SK-N-SH (cell line): ENCODE results near the gene UBASH3B. TPM values are rescaled to one million over a fixed set of nuclear protein-coding genes. Genes with fewer than 3 reads are reported as not detected.

Experiments used
- CTCF ChIA-PET: fragments of 300-600, 350-600 bp; formaldehyde crosslinking; extraction: SDS; loops from one replicate; lab custom pipeline; 2021; lab: Yijun Ruan, JAX
- POLR2A ChIA-PET: fragments of 350-600 bp; sonication (Branson Sonifier 250); formaldehyde crosslinking; extraction: SDS; loops from one replicate; lab custom pipeline; 2020; ENCODE audit warnings: antibody characterized with exemption, inconsistent platforms; lab: Yijun Ruan, JAX
- DNase-seq: peaks from one replicate; pipeline ENCODE4 v3.0.0; 2012
- H2AFZ ChIP-seq: fragments of 200-600 bp; sonication (generic); 2 replicates; pipeline ENCODE4 v1.8.1; 2016; ENCODE audit warnings: antibody characterized with exemption, mild to moderate bottlenecking, low read depth
- H3F3A ChIP-seq: fragments of 200-600 bp; sonication (generic); replicated peaks from 2 replicates; pipeline ENCODE3; 2016; ENCODE audit warnings: antibody characterized with exemption, mild to moderate bottlenecking; ENCODE audit not compliant: insufficient read depth
- H3K27ac ChIP-seq, 2 experiments: fragments of 200-500 bp in 1 of 2; fragments of 200-600 bp in 1 of 2; sonication (Bioruptor generic) in 1 of 2; sonication (generic), shearing (Covaris generic) in 1 of 2; 2 replicates each; pipeline versions ENCODE4 v1.5.1 to v1.6.1; 2014 to 2016; ENCODE audit warnings: low read depth in 2 of 2, inconsistent platforms in 1 of 2, low read length in 1 of 2, mild to moderate bottlenecking in 1 of 2, mixed read lengths in 1 of 2
- H3K27me3 ChIP-seq: fragments of 200-600 bp; sonication (generic), shearing (Covaris generic); 2 replicates; pipeline ENCODE4 v1.6.1; 2016; ENCODE audit warnings: mixed run types; ENCODE audit not compliant: insufficient read depth
- H3K36me3 ChIP-seq, 2 experiments: fragments of 200-500 bp in 1 of 2; fragments of 200-600 bp in 1 of 2; sonication (Bioruptor generic) in 1 of 2; sonication (generic) in 1 of 2; replicated peaks in 1 of 2; 2 replicates each; pipeline versions ENCODE3 to v1.5.1; 2014 to 2016; ENCODE audit warnings: low read length in 1 of 2, mild to moderate bottlenecking in 1 of 2; ENCODE audit not compliant: insufficient read depth in 2 of 2, control insufficient read depth in 1 of 2
- H3K4me1 ChIP-seq, 2 experiments: fragments of 200-500 bp in 1 of 2; fragments of 200-600 bp in 1 of 2; sonication (Bioruptor generic) in 1 of 2; sonication (generic), shearing (Covaris generic) in 1 of 2; 2 replicates each; pipeline versions ENCODE4 v1.5.1 to v1.6.1; 2014 to 2016; ENCODE audit warnings: low read depth in 1 of 2, low read length in 1 of 2, mixed run types in 1 of 2; ENCODE audit not compliant: insufficient read depth in 2 of 2, control insufficient read depth in 1 of 2
- H3K4me2 ChIP-seq: fragments of 200-600 bp; sonication (generic), shearing (Covaris generic); 2 replicates; pipeline ENCODE4 v1.6.1; 2017; ENCODE audit warnings: mixed run types
- H3K4me3 ChIP-seq, 2 experiments: fragments of 200-500 bp in 1 of 2; fragments of 200-600 bp in 1 of 2; sonication (Bioruptor generic) in 1 of 2; sonication (generic), shearing (Covaris generic) in 1 of 2; 2 replicates each; pipeline versions ENCODE4 v1.5.1 to v1.8.1; 2014 to 2016; ENCODE audit warnings: low read depth in 2 of 2, inconsistent platforms in 1 of 2, low read length in 1 of 2, mild to moderate bottlenecking in 1 of 2, mixed read lengths in 1 of 2, moderate library complexity in 1 of 2
- H3K79me2 ChIP-seq: fragments of 200-600 bp; sonication (generic); 2 replicates; pipeline ENCODE4 v1.8.1; 2017; ENCODE audit warnings: mild to moderate bottlenecking; ENCODE audit not compliant: insufficient read depth
- H3K9ac ChIP-seq: fragments of 200-600 bp; sonication (generic); 2 replicates; pipeline ENCODE4 v1.6.1; 2017; ENCODE audit warnings: mixed run types
- H3K9me2 ChIP-seq: fragments of 200-600 bp; sonication (generic); 2 replicates; pipeline ENCODE4 v1.6.1; 2017; ENCODE audit warnings: mixed run types
- H3K9me3 ChIP-seq: fragments of 200-600 bp; sonication (generic); 2 replicates; pipeline ENCODE4 v1.6.1; 2017; ENCODE audit warnings: mixed run types, mild to moderate bottlenecking, moderate library complexity
- H4K20me1 ChIP-seq: fragments of 200-600 bp; sonication (generic); 2 replicates; pipeline ENCODE4 v1.6.1; 2017; ENCODE audit warnings: mild to moderate bottlenecking, mixed run types; ENCODE audit not compliant: insufficient read depth
- ELF1 ChIP-seq: IDR thresholded peaks from 2 replicates; pipeline ENCODE4 v1.4.0; 2012
- EP300 ChIP-seq, 2 experiments: IDR thresholded peaks; 2 replicates each; pipeline versions ENCODE4 v1.4.0 to v1.6.1; 2012; ENCODE audit warnings: borderline replicate concordance in 1 of 2, low read depth in 1 of 2, low read length in 1 of 2
- FOXJ3 ChIP-seq: sonication (generic); formaldehyde crosslinking; IDR thresholded peaks from 2 replicates; pipeline ENCODE4 v1.5.1; 2020; ENCODE audit warnings: mild to moderate bottlenecking, missing genetic modification reagents
- JUND ChIP-seq: IDR thresholded peaks from 2 replicates; pipeline ENCODE4 v1.4.0; 2012
- MEF2A ChIP-seq: IDR thresholded peaks from 2 replicates; pipeline ENCODE4 v1.4.0; 2012; ENCODE audit warnings: low read depth, borderline replicate concordance
- NRF1 ChIP-seq: IDR thresholded peaks from 2 replicates; pipeline ENCODE4 v1.6.1; 2012; ENCODE audit warnings: low read depth, mild to moderate bottlenecking, low read length
- RAD21 ChIP-seq: IDR thresholded peaks from 2 replicates; pipeline ENCODE4 v1.6.1; 2012; ENCODE audit warnings: mild to moderate bottlenecking, low read length
- REST ChIP-seq: IDR thresholded peaks from 2 replicates; pipeline ENCODE4 v1.6.1; 2012; ENCODE audit warnings: mild to moderate bottlenecking, low read depth, low read length, moderate library complexity
- SMC3 ChIP-seq: IDR thresholded peaks from 2 replicates; pipeline ENCODE4 v1.6.1; 2012; ENCODE audit warnings: low read depth, low read length, improper control_type of control experiment
- TAF1 ChIP-seq: IDR thresholded peaks from 2 replicates; pipeline ENCODE4 v1.6.1; 2012; ENCODE audit warnings: low read depth, mild to moderate bottlenecking, low read length, moderate library complexity, borderline replicate concordance
- TCF12 ChIP-seq: IDR thresholded peaks from 2 replicates; pipeline ENCODE4 v1.4.0; 2012
- TEAD4 ChIP-seq: IDR thresholded peaks from 2 replicates; pipeline ENCODE4 v1.4.0; 2012; ENCODE audit warnings: mild to moderate bottlenecking, borderline replicate concordance; ENCODE audit not compliant: insufficient read depth
- USF2 ChIP-seq: fragments of 150-350 bp; IDR thresholded peaks from 2 replicates; pipeline ENCODE4 v1.6.1; 2017; ENCODE audit warnings: antibody characterized with exemption, low read length, low read depth, borderline replicate concordance
- YY1 ChIP-seq: IDR thresholded peaks from 2 replicates; pipeline ENCODE4 v1.4.0; 2012; ENCODE audit warnings: low read depth, mild to moderate bottlenecking
- ZBTB33 ChIP-seq: IDR thresholded peaks from 2 replicates; pipeline ENCODE4 v1.4.0; 2012; ENCODE audit warnings: low read depth, borderline replicate concordance
- WGBS: methylation state at CpG from one replicate; pipeline ENCODE4 v1.1.6; 2017; ENCODE audit warnings: low lambda C conversion rate; 5-methylcytosine and 5-hydroxymethylcytosine counted together
- polyA plus RNA-seq, 3 experiments: library from polyadenylated mRNA; depleted of rRNA; stranded (reverse); fragments of >200 nt; gene quantifications; 2 replicates each; pipeline ENCODE4 v1.2.3, GENCODE V29; 2012
- TF ChIP-seq, protein P1 (sequence below): fragments of 150-350 bp; IDR thresholded peaks from 2 replicates; pipeline ENCODE4 v1.6.1; 2016; ENCODE audit warnings: mild to moderate bottlenecking, low read depth, low read length
- TF ChIP-seq, protein P2 (sequence below): IDR thresholded peaks from 2 replicates; pipeline ENCODE4 v1.4.0; 2012; ENCODE audit warnings: low read depth, borderline replicate concordance

The UBASH3B gene
- polyA plus RNA-seq, 1 of the 3 experiments (the other 2 are of a cell fraction) = 10.4 TPM

GRCh38 chr11:122707901-122708300 is 52.4 kb downstream of the UBASH3B start:
- Histone ChIP-seq H3K27me3 (no peaks in the 10 kb centered on the region), H3K4me3 (no peak overlapping the region), H3K9ac (no peak overlapping the region), H3K9me3 (no peaks in the 10 kb centered on the region), H3K27ac (peak overlapping the region in 1 of 2 experiments; percentile 82; a peak in 2 of 4 replicates), H3K79me2 (peaks cover 69% of the 10 kb centered on the region; the same call in 1 of the 2 replicates), H4K20me1 (0 out of 2 replicates have a peak, but pooled peaks cover 3% of the 10 kb centered on the region), H2AFZ (no peak overlapping the region), H3K36me3 (no peaks in the 10 kb centered on the region), H3K9me2 (no peaks in the 10 kb centered on the region), H3F3A (peaks cover 46% of the 10 kb centered on the region), H3K4me2 (no peak overlapping the region), H3K4me1 (peaks cover 11 to 53% of the 10 kb centered on the region in 2 experiments; a peak in 3 of 4 replicates)
- 69% methylated on average over 4 of the region's 4 CpGs for WGBS
- ChIA-PET POLR2A (no interaction called here), CTCF (no interaction called here)
- no peak for TF ChIP-seq YY1
- no peak for TF ChIP-seq RAD21
- no peak for TF ChIP-seq TCF12
- TF ChIP-seq, protein P1, sequence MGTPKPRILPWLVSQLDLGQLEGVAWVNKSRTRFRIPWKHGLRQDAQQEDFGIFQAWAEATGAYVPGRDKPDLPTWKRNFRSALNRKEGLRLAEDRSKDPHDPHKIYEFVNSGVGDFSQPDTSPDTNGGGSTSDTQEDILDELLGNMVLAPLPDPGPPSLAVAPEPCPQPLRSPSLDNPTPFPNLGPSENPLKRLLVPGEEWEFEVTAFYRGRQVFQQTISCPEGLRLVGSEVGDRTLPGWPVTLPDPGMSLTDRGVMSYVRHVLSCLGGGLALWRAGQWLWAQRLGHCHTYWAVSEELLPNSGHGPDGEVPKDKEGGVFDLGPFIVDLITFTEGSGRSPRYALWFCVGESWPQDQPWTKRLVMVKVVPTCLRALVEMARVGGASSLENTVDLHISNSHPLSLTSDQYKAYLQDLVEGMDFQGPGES = no peak
- TF ChIP-seq EP300 (IDR thresholded peaks at IDR 0.05; ENCODE audit: borderline replicate concordance in 1 of 2, low read depth in 1 of 2, low read length in 1 of 2) = no peak
- no peak for TF ChIP-seq ZBTB33
- no peak for TF ChIP-seq FOXJ3 (CRISPR knock-in tag)
- TF ChIP-seq ELF1 = no peak
- TF ChIP-seq TEAD4 = no peak
- no peak for TF ChIP-seq USF2
- no peak for TF ChIP-seq NRF1
- TF ChIP-seq JUND = no peak
- TF ChIP-seq TAF1 = no peak
- TF ChIP-seq REST = no peak
- TF ChIP-seq SMC3 = no peak
- TF ChIP-seq MEF2A = no peak
- TF ChIP-seq, protein P2, sequence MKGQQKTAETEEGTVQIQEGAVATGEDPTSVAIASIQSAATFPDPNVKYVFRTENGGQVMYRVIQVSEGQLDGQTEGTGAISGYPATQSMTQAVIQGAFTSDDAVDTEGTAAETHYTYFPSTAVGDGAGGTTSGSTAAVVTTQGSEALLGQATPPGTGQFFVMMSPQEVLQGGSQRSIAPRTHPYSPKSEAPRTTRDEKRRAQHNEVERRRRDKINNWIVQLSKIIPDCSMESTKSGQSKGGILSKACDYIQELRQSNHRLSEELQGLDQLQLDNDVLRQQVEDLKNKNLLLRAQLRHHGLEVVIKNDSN = no peak
- no peak for DNase-seq
